Caco-2 (cell line): Measurements from ENCODE around the gene BRAF. TPM values are rescaled to one million over a fixed set of nuclear protein-coding genes. Genes with fewer than 3 reads are reported as not detected.
"Not testable (repeated sequence)": the region's sequence is repeated elsewhere in the genome, so short reads cannot be mapped to it uniquely, and the experiment has no call there.

Source experiments
- BruUV-seq: library from RNA; stranded (reverse); fragments of 400-500 nt; replicated peaks from 2 replicates; lab custom pipeline; 2021; lab: Mats Ljungman, UMichigan
- CTCF ChIA-PET: fragments of 300-600 bp; sonication (Branson Sonifier 250); formaldehyde crosslinking; loops from one replicate; lab custom pipeline; 2022; ENCODE audit warnings: antibody characterized with exemption; lab: Charles Lee
- POLR2A ChIA-PET: fragments of 300-600 bp; sonication (Branson Sonifier 250); formaldehyde crosslinking; loops from one replicate; lab custom pipeline; 2022; ENCODE audit warnings: antibody characterized with exemption; lab: Charles Lee
- DNase-seq, 2 experiments: peaks; one replicate each; pipeline versions ENCODE4 v3.0.0 to v3.0.0-alpha.2; 2020 to 2022
- H3K27me3 ChIP-seq: replicated peaks from 2 replicates; pipeline ENCODE4 v1.6.0; 2011; ENCODE audit warnings: low read length; ENCODE audit not compliant: control insufficient read depth, insufficient read depth
- H3K36me3 ChIP-seq: 2 replicates; pipeline ENCODE4 v1.5.1; 2011; ENCODE audit warnings: low read length; ENCODE audit not compliant: control insufficient read depth, insufficient read depth
- H3K4me1 ChIP-seq: fragments of 250-450 bp; sonication (Bioruptor Pico); 2 replicates; pipeline ENCODE4 v1.5.1; 2020; ENCODE audit warnings: mild to moderate bottlenecking
- H3K4me3 ChIP-seq: 2 replicates; pipeline ENCODE4 v1.5.1; 2011; ENCODE audit warnings: low read depth, mild to moderate bottlenecking, control low read depth, low read length
- H3K9me3 ChIP-seq: fragments of 250-450 bp; sonication (Bioruptor Pico); 2 replicates; pipeline ENCODE4 v1.5.1; 2020; ENCODE audit warnings: mild to moderate bottlenecking, moderate library complexity
- H3K27ac Mint-ChIP-seq: one replicate; pipeline ENCODE4 v1.8.0; 2022; ENCODE audit warnings: mixed read lengths; ENCODE audit not compliant: unreplicated experiment
- H3K27me3 Mint-ChIP-seq: one replicate; pipeline ENCODE4 v1.8.0; 2022; ENCODE audit warnings: mixed read lengths; ENCODE audit not compliant: insufficient read depth, unreplicated experiment
- H3K36me3 Mint-ChIP-seq: one replicate; pipeline ENCODE4 v1.8.0; 2022; ENCODE audit warnings: mild to moderate bottlenecking, mixed read lengths; ENCODE audit not compliant: insufficient read depth, unreplicated experiment
- H3K4me1 Mint-ChIP-seq: one replicate; pipeline ENCODE4 v1.8.0; 2022; ENCODE audit warnings: low read depth, mixed read lengths; ENCODE audit not compliant: unreplicated experiment
- H3K4me3 Mint-ChIP-seq: one replicate; pipeline ENCODE4 v1.8.0; 2022; ENCODE audit warnings: mild to moderate bottlenecking, moderate library complexity, mixed read lengths; ENCODE audit not compliant: unreplicated experiment
- H3K9me3 Mint-ChIP-seq: one replicate; pipeline ENCODE4 v1.8.0; 2022; ENCODE audit warnings: mixed read lengths; ENCODE audit not compliant: unreplicated experiment
- intact Hi-C: fragments of 100-400 bp; cut with micrococcal nuclease; formaldehyde crosslinking; loops from one replicate; pipeline ENCODE4 v1.10.0; 2022; ENCODE audit not compliant: unreplicated experiment
- total RNA-seq: library from RNA; stranded (reverse); gene quantifications from 2 replicates; pipeline ENCODE4 v1.2.3, GENCODE V29; 2022
- TF ChIP-seq, protein P1 (sequence below), 2 experiments: fragments of 200-600 bp in 1 of 2; IDR thresholded peaks; 1 replicate in 1 of 2; 2 replicates in 1 of 2; pipeline versions ENCODE4 v1.5.1 to v1.8.0; 2011 to 2022; ENCODE audit warnings: antibody characterized with exemption in 1 of 2, control low read depth in 1 of 2, inconsistent platforms in 1 of 2, low read depth in 1 of 2, low read length in 1 of 2, mild to moderate bottlenecking in 1 of 2, moderate library complexity in 1 of 2; ENCODE audit not compliant: insufficient read depth in 1 of 2, severe bottlenecking in 1 of 2, unreplicated experiment in 1 of 2

BRAF gene
- total RNA-seq, 1 experiment from 2014 or later: 38.5 TPM

DNA sequence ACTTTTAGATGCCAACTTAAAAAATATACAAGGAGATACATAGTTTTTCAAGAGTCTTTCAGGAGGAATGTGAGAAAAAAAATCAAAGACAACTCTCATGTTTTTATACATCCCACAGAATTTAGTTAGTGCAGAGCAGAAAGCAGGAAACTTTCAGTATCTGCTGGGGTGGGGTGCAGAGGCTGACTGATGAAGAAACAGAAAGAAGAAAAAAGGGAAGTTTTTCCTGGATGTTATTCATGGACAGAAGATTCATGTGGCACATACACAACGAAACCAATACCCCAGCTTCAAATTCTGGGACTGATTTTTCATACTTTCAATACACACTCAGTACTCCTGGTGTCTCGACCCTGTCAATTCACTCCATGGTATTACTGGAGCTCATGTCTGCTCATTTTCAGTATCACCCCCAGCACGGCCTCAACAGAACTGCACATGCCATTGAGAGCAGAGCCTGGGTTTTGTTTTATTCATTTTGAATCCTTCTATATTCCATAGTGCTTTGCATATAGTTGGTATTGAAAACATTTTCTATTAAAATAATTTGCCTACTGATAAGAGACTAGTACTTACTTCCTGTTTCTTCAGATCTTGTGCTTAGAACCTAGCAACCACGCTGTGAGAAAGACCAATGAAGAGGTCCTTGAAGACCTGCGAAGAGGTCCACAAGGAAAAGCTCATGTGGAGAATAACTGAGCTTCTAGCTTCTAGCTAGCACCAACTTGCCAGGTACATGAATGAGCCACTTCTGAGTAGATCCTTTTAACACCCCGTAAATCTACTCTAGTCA is 179.3 kb downstream of the BRAF start:
- Mint-ChIP-seq H3K4me1 (peaks cover 6% of the 10 kb centered on the region), H3K27ac (no peak overlapping the region), H3K4me3 (no peak overlapping the region), H3K27me3 (no peaks in the 10 kb centered on the region), H3K9me3 (no peaks in the 10 kb centered on the region), H3K36me3 (peaks cover 5% of the 10 kb centered on the region)
- no TSS peak for BruUV-seq
- intact Hi-C loops: no loop called here
- H3K9me3 ChIP-seq: no peaks in the 10 kb centered on the region
- H3K27me3 ChIP-seq: no peaks in the 10 kb centered on the region
- ChIA-PET POLR2A (no interaction called here), CTCF (no interaction called here)
- TF ChIP-seq, protein P1, sequence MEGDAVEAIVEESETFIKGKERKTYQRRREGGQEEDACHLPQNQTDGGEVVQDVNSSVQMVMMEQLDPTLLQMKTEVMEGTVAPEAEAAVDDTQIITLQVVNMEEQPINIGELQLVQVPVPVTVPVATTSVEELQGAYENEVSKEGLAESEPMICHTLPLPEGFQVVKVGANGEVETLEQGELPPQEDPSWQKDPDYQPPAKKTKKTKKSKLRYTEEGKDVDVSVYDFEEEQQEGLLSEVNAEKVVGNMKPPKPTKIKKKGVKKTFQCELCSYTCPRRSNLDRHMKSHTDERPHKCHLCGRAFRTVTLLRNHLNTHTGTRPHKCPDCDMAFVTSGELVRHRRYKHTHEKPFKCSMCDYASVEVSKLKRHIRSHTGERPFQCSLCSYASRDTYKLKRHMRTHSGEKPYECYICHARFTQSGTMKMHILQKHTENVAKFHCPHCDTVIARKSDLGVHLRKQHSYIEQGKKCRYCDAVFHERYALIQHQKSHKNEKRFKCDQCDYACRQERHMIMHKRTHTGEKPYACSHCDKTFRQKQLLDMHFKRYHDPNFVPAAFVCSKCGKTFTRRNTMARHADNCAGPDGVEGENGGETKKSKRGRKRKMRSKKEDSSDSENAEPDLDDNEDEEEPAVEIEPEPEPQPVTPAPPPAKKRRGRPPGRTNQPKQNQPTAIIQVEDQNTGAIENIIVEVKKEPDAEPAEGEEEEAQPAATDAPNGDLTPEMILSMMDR (IDR thresholded peaks at IDR 0.05; ENCODE audit: insufficient read depth in 1 of 2, low read depth in 1 of 2, low read length in 1 of 2, severe bottlenecking in 1 of 2, unreplicated experiment in 1 of 2): no peak
- H3K4me3 ChIP-seq: no peak overlapping the region
- peaks cover 12% of the 10 kb centered on the region for H3K4me1 ChIP-seq
- H3K36me3 ChIP-seq: no peaks in the 10 kb centered on the region
- DNase-seq: no peak

DNA sequence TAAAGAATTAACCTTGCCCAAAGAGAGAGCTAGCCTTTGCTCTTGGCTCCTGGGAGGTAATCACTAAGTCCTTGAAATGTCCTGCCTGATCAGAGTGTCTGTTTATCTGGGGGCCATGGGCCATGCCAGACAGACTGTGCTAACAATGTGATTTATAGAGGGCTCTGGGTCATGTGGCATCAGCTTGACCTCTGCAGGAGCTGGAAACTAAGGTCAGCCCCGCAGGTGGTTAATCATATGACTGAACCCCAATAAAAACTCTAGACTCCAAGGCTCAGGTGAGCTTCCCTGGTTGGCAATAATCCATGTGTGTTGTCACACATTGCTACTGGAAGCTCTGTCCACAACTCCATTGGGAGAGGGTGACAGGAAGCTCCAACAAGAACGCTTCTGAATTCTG is 180.7 kb downstream of the BRAF start:
- H3K9me3 ChIP-seq: no peaks in the 10 kb centered on the region

DNA sequence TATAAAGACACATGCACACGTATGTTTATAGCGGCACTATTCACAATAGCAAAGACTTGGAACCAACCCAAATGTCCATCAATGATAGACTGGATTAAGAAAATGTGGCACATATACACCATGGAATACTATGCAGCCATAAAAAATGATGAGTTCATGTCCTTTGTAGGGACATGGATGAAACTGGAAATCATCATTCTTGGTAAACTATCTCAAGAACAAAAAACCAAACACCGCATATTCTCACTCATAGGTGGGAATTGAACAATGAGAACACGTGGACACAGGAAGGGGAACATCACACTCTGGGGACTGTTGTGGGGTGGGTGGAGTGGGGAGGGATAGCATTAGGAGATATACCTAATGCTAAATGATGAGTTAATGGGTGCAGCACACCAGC is 181.5 kb downstream of the BRAF start:
- peaks cover 17% of the 10 kb centered on the region for H3K36me3 Mint-ChIP-seq
- not testable (repeated sequence) for H3K9me3 Mint-ChIP-seq

More for the DNA sequence above, 180.7 kb downstream of the BRAF start:
- Histone ChIP-seq H3K4me1 (peaks cover 12% of the 10 kb centered on the region), H3K4me3 (no peak overlapping the region), H3K27me3 (no peaks in the 10 kb centered on the region), H3K36me3 (no peaks in the 10 kb centered on the region)
- no peak for DNase-seq
- H3K27me3 Mint-ChIP-seq: no peaks in the 10 kb centered on the region
- ChIA-PET CTCF (no interaction called here), POLR2A (no interaction called here)
- TF ChIP-seq, protein P1 (IDR thresholded peaks at IDR 0.05; ENCODE audit: insufficient read depth in 1 of 2, low read depth in 1 of 2, low read length in 1 of 2, severe bottlenecking in 1 of 2, unreplicated experiment in 1 of 2): no peak
- intact Hi-C loops: no loop called here
- H3K4me1 Mint-ChIP-seq: peaks cover 6% of the 10 kb centered on the region
- no peak overlapping the region for H3K4me3 Mint-ChIP-seq
- no peak overlapping the region for H3K27ac Mint-ChIP-seq
- no peaks in the 10 kb centered on the region for H3K9me3 Mint-ChIP-seq
- BruUV-seq: no TSS peak
- peaks cover 12% of the 10 kb centered on the region for H3K36me3 Mint-ChIP-seq

More for the DNA sequence above, 181.5 kb downstream of the BRAF start:
- H3K27me3 Mint-ChIP-seq, CTCF ChIA-PET, POLR2A ChIA-PET, H3K36me3 ChIP-seq, H3K9me3 ChIP-seq, BruUV-seq, intact Hi-C loops, H3K4me3 Mint-ChIP-seq, H3K27me3 ChIP-seq, H3K27ac Mint-ChIP-seq, H3K4me1 Mint-ChIP-seq, H3K4me3 ChIP-seq, DNase-seq: not testable (repeated sequence)
- H3K4me1 ChIP-seq: peaks cover 12% of the 10 kb centered on the region
